Mesendoderm (in vitro differentiated cells): ENCODE measurements around the gene IL36A.

Source experiments
- DNase-seq: peaks from one replicate; pipeline ENCODE4 v3.0.0; 2013
- H2AK5ac ChIP-seq: 2 replicates; pipeline ENCODE4 v1.6.1; 2013; ENCODE audit warnings: low read length, inconsistent platforms
- H2BK120ac ChIP-seq: 2 replicates; pipeline ENCODE4 v1.6.1; 2013; ENCODE audit warnings: low read depth, mild to moderate bottlenecking, low read length, moderate library complexity, mixed read lengths
- H2BK15ac ChIP-seq: replicated peaks from 2 replicates; pipeline ENCODE4 v1.6.1; 2013; ENCODE audit warnings: low read depth, mild to moderate bottlenecking, moderate library complexity
- H2BK5ac ChIP-seq: 2 replicates; pipeline ENCODE4 v1.6.1; 2013; ENCODE audit warnings: low read length, inconsistent platforms
- H3K18ac ChIP-seq: 2 replicates; pipeline ENCODE4 v1.6.1; 2013; ENCODE audit warnings: mild to moderate bottlenecking, low read length, mixed read lengths
- H3K23ac ChIP-seq: one replicate; pipeline ENCODE4 v1.6.1; 2013; ENCODE audit warnings: low read length
- H3K27ac ChIP-seq: 2 replicates; pipeline ENCODE4 v1.5.1; 2013; ENCODE audit warnings: low read depth, mild to moderate bottlenecking, inconsistent platforms, low read length, moderate library complexity
- H3K27me3 ChIP-seq: 2 replicates; pipeline ENCODE4 v1.6.1; 2013; ENCODE audit warnings: low read length, control low read depth, mild to moderate bottlenecking, inconsistent platforms; ENCODE audit not compliant: insufficient read depth, poor library complexity
- H3K36me3 ChIP-seq: 2 replicates; pipeline ENCODE4 v1.6.1; 2013; ENCODE audit warnings: low read length, inconsistent platforms; ENCODE audit not compliant: control insufficient read depth, insufficient read depth
- H3K4ac ChIP-seq: one replicate; pipeline ENCODE4 v1.6.1; 2013; ENCODE audit warnings: low read depth, mild to moderate bottlenecking, low read length, moderate library complexity
- H3K4me1 ChIP-seq: 2 replicates; pipeline ENCODE4 v1.6.1; 2013; ENCODE audit warnings: low read depth, low read length, inconsistent platforms; ENCODE audit not compliant: control insufficient read depth
- H3K4me2 ChIP-seq: 2 replicates; pipeline ENCODE4 v1.6.1; 2013; ENCODE audit warnings: low read length
- H3K4me3 ChIP-seq: 2 replicates; pipeline ENCODE4 v1.5.1; 2013; ENCODE audit warnings: mild to moderate bottlenecking, low read length
- H3K56ac ChIP-seq: one replicate; pipeline ENCODE4 v1.6.1; 2013; ENCODE audit warnings: low read length
- H3K79me1 ChIP-seq: 2 replicates; pipeline ENCODE4 v1.6.1; 2013; ENCODE audit warnings: low read length, inconsistent platforms
- H3K79me2 ChIP-seq: 2 replicates; pipeline ENCODE4 v1.6.1; 2013; ENCODE audit warnings: mild to moderate bottlenecking, low read length; ENCODE audit not compliant: control insufficient read depth, insufficient read depth
- H3K9ac ChIP-seq: 2 replicates; pipeline ENCODE4 v1.6.1; 2013; ENCODE audit warnings: low read length, inconsistent platforms
- H4K5ac ChIP-seq: one replicate; pipeline ENCODE4 v1.6.1; 2013; ENCODE audit warnings: low read length
- H4K8ac ChIP-seq: one replicate; pipeline ENCODE4 v1.6.1; 2013; ENCODE audit warnings: low read depth, mild to moderate bottlenecking, control low read depth, low read length, moderate library complexity
- WGBS: extraction: QIAGEN DNeasy Blood & Tissue Kit; methylation state at CpG from one replicate; pipeline ENCODE4 v1.1.7; 2013; ENCODE audit warnings: low lambda C conversion rate, missing lambda C conversion rate; ENCODE audit not compliant: insufficient coverage; ENCODE audit errors: extremely low coverage; 5-methylcytosine and 5-hydroxymethylcytosine counted together

IL36A gene

GRCh38 chr2:113027691-113028090, 22.4 kb downstream of the IL36A start:
- H3K4me1 ChIP-seq, result no peaks in the 10 kb centered on the region
- no peak overlapping the region for H3K4me3 ChIP-seq
- no peak overlapping the region for H2BK15ac ChIP-seq
- H3K9ac ChIP-seq, result no peak overlapping the region
- no peak for DNase-seq
- no peak overlapping the region for H3K4ac ChIP-seq
- H3K56ac ChIP-seq, result no peak overlapping the region
- no peak overlapping the region for H4K8ac ChIP-seq
- no peaks in the 10 kb centered on the region for H3K27me3 ChIP-seq
- no peak overlapping the region for H3K18ac ChIP-seq
- no peak overlapping the region for H3K27ac ChIP-seq
- no peak overlapping the region for H3K4me2 ChIP-seq
- H3K23ac ChIP-seq, result no peak overlapping the region
- no peak overlapping the region for H2BK5ac ChIP-seq
- no peak overlapping the region for H2AK5ac ChIP-seq
- WGBS, result no CpG with 5 or more reads among the region's 2 CpGs
- no peaks in the 10 kb centered on the region for H3K79me2 ChIP-seq
- no peak overlapping the region for H2BK120ac ChIP-seq
- H3K36me3 ChIP-seq, result no peaks in the 10 kb centered on the region
- no peaks in the 10 kb centered on the region for H3K79me1 ChIP-seq
- no peak overlapping the region for H4K5ac ChIP-seq

- Histone ChIP-seq H2BK5ac (no peak overlapping the region), H3K4me2 (no peak overlapping the region), H3K79me1 (no peaks in the 10 kb centered on the region), H3K36me3 (no peaks in the 10 kb centered on the region), H2BK15ac (no peak overlapping the region), H3K4me3 (no peak overlapping the region), H3K56ac (no peak overlapping the region), H3K4ac (no peak overlapping the region), H3K9ac (no peak overlapping the region), H3K18ac (no peak overlapping the region), H3K23ac (no peak overlapping the region), H3K4me1 (no peaks in the 10 kb centered on the region), H4K8ac (no peak overlapping the region), H3K27me3 (no peaks in the 10 kb centered on the region), H3K79me2 (no peaks in the 10 kb centered on the region), H4K5ac (no peak overlapping the region), H2BK120ac (no peak overlapping the region), H2AK5ac (no peak overlapping the region), H3K27ac (no peak overlapping the region)
- no peak for DNase-seq
- WGBS, result no CpG with 5 or more reads among the region's 1 CpG
These were observed 22.9 kb downstream of the IL36A start for GRCh38 chr2:113028112-113028511.

- Histone ChIP-seq H2BK120ac (no peak overlapping the region), H3K36me3 (no peaks in the 10 kb centered on the region), H3K27me3 (no peaks in the 10 kb centered on the region), H3K4me3 (no peak overlapping the region), H3K9ac (no peak overlapping the region), H3K79me1 (no peaks in the 10 kb centered on the region), H4K5ac (no peak overlapping the region), H4K8ac (no peak overlapping the region), H3K56ac (no peak overlapping the region), H2BK15ac (no peak overlapping the region), H3K23ac (no peak overlapping the region), H3K4me2 (no peak overlapping the region), H3K18ac (no peak overlapping the region), H2AK5ac (no peak overlapping the region), H2BK5ac (no peak overlapping the region), H3K4ac (no peak overlapping the region), H3K27ac (no peak overlapping the region), H3K79me2 (no peaks in the 10 kb centered on the region), H3K4me1 (no peaks in the 10 kb centered on the region)
- WGBS, result no CpG with 5 or more reads among the region's 1 CpG
- DNase-seq, result peak; percentile 4
These were observed 27.5 kb downstream of the IL36A start for GRCh38 chr2:113032737-113033136.

GRCh38 chr2:113034016-113034415, 28.8 kb downstream of the IL36A start:
- Histone ChIP-seq H3K27me3 (no peaks in the 10 kb centered on the region), H3K36me3 (no peaks in the 10 kb centered on the region)

GRCh38 chr2:113036763-113037162, 31.5 kb downstream of the IL36A start:
- H4K5ac ChIP-seq, result no peak overlapping the region
- no peak overlapping the region for H3K56ac ChIP-seq
- H2BK15ac ChIP-seq, result no peak overlapping the region

More at GRCh38 chr2:113034016-113034415, 28.8 kb downstream of the IL36A start:
- Histone ChIP-seq H3K56ac (no peak overlapping the region), H3K23ac (no peak overlapping the region), H2BK120ac (no peak overlapping the region), H3K4me1 (no peaks in the 10 kb centered on the region), H3K9ac (no peak overlapping the region), H3K27ac (no peak overlapping the region), H3K79me2 (no peaks in the 10 kb centered on the region), H4K5ac (no peak overlapping the region), H3K79me1 (no peaks in the 10 kb centered on the region), H3K4me2 (no peak overlapping the region), H2BK15ac (no peak overlapping the region), H2BK5ac (no peak overlapping the region), H3K18ac (no peak overlapping the region), H2AK5ac (no peak overlapping the region), H3K4ac (no peak overlapping the region), H3K4me3 (no peak overlapping the region), H4K8ac (no peak overlapping the region)
- DNase-seq, result no peak
- no CpG with 5 or more reads among the region's 3 CpGs for WGBS

GRCh38 chr2:113038291-113038690, 33.0 kb downstream of the IL36A start:
- H4K8ac ChIP-seq, result no peak overlapping the region
- no peaks in the 10 kb centered on the region for H3K79me2 ChIP-seq
- no peak for DNase-seq
- H3K23ac ChIP-seq, result no peak overlapping the region
- no peak overlapping the region for H3K56ac ChIP-seq
- H3K4me1 ChIP-seq, result no peaks in the 10 kb centered on the region
- H2BK5ac ChIP-seq, result no peak overlapping the region
- no peaks in the 10 kb centered on the region for H3K79me1 ChIP-seq
- H3K36me3 ChIP-seq, result no peaks in the 10 kb centered on the region
- H2BK120ac ChIP-seq, result no peak overlapping the region
- no peaks in the 10 kb centered on the region for H3K27me3 ChIP-seq
- H3K4ac ChIP-seq, result no peak overlapping the region
- whole genome bisulfite sequencing, result no CpG with 5 or more reads among the region's 3 CpGs
- H3K18ac ChIP-seq, result no peak overlapping the region
- no peak overlapping the region for H3K9ac ChIP-seq
- no peak overlapping the region for H3K27ac ChIP-seq
- no peak overlapping the region for H3K4me3 ChIP-seq
- no peak overlapping the region for H3K4me2 ChIP-seq
- no peak overlapping the region for H2AK5ac ChIP-seq
- H4K5ac ChIP-seq, result no peak overlapping the region
- no peak overlapping the region for H2BK15ac ChIP-seq

More at GRCh38 chr2:113036763-113037162, 31.5 kb downstream of the IL36A start:
- Histone ChIP-seq H3K18ac (no peak overlapping the region), H3K23ac (no peak overlapping the region), H3K4ac (no peak overlapping the region), H2BK5ac (no peak overlapping the region), H3K79me1 (no peaks in the 10 kb centered on the region), H3K4me2 (no peak overlapping the region), H3K79me2 (no peaks in the 10 kb centered on the region), H4K8ac (no peak overlapping the region), H3K4me3 (no peak overlapping the region), H2AK5ac (no peak overlapping the region), H3K9ac (no peak overlapping the region), H3K27me3 (no peaks in the 10 kb centered on the region), H3K36me3 (no peaks in the 10 kb centered on the region), H2BK120ac (no peak overlapping the region), H3K27ac (no peak overlapping the region), H3K4me1 (no peaks in the 10 kb centered on the region)
- no CpG with 5 or more reads among the region's 9 CpGs for WGBS
- no peak for DNase-seq
